Panc1 (cell line): Measurements from ENCODE around the gene MGA. TPM values are rescaled to one million over a fixed set of nuclear protein-coding genes. Genes with fewer than 3 reads are reported as not detected.

ENCODE experiments used
- ATAC-seq: fragments of 200-7000 bp; cut with Tn5 transposase; 2 replicates; pipeline ENCODE4 v1.9.1; 2020; ENCODE audit warnings: mild to moderate bottlenecking, moderate library complexity
- BruUV-seq: library from RNA; stranded (reverse); fragments of 400-500 nt; replicated peaks from 2 replicates; lab custom pipeline; 2021; lab: Mats Ljungman, UMichigan
- CTCF ChIA-PET: fragments of 300-600 bp; sonication (Branson Sonifier 250); formaldehyde crosslinking; loops from one replicate; lab custom pipeline; 2022; ENCODE audit warnings: antibody characterized with exemption; lab: Charles Lee
- POLR2A ChIA-PET: fragments of 300-600 bp; sonication (Branson Sonifier 250); formaldehyde crosslinking; loops from one replicate; lab custom pipeline; 2022; ENCODE audit warnings: antibody characterized with exemption; lab: Charles Lee
- DNase-seq: peaks from one replicate; pipeline ENCODE4 v3.0.0-alpha.2; 2010; ENCODE audit warnings: low read depth, low spot score
- H3K27ac ChIP-seq: 2 replicates; pipeline ENCODE4 v1.5.1; 2011; ENCODE audit warnings: mild to moderate bottlenecking, low read length, inconsistent platforms
- H3K27me3 ChIP-seq: fragments of 200-500 bp; sonication (Bioruptor generic); 2 replicates; pipeline ENCODE4 v1.6.0; 2014; ENCODE audit warnings: low read length, inconsistent platforms; ENCODE audit not compliant: control insufficient read depth, insufficient read depth
- H3K36me3 ChIP-seq: fragments of 200-500 bp; sonication (Bioruptor generic); 2 replicates; pipeline ENCODE4 v1.5.1; 2014; ENCODE audit warnings: inconsistent platforms, mild to moderate bottlenecking, low read length, moderate library complexity; ENCODE audit not compliant: control insufficient read depth, insufficient read depth
- H3K4me1 ChIP-seq: 2 replicates; pipeline ENCODE4 v1.5.1; 2011; ENCODE audit warnings: inconsistent platforms, mild to moderate bottlenecking, low read length, moderate library complexity; ENCODE audit not compliant: control insufficient read depth, insufficient read depth
- H3K4me3 ChIP-seq, 2 experiments: 2 replicates each; pipeline ENCODE4 v1.5.1; 2011 to 2012; ENCODE audit warnings: low read depth in 2 of 2, low read length in 2 of 2, mild to moderate bottlenecking in 2 of 2, inconsistent platforms in 1 of 2, moderate library complexity in 1 of 2
- H3K9me3 ChIP-seq: fragments of 200-500 bp; sonication (Bioruptor generic); 2 replicates; pipeline ENCODE4 v1.5.1; 2014; ENCODE audit warnings: low read depth, mild to moderate bottlenecking, inconsistent platforms, low read length, moderate library complexity; ENCODE audit not compliant: control insufficient read depth, insufficient read depth
- POLR2AphosphoS5 ChIP-seq: IDR thresholded peaks from 2 replicates; pipeline ENCODE4 v1.6.1; 2012; ENCODE audit warnings: mild to moderate bottlenecking, low read depth, low read length, moderate library complexity
- REST ChIP-seq, 2 experiments: IDR thresholded peaks; 2 replicates each; pipeline ENCODE4 v1.6.1; 2011 to 2012; ENCODE audit warnings: low read depth in 2 of 2, control low read depth in 1 of 2, low read length in 1 of 2, mild to moderate bottlenecking in 1 of 2, moderate library complexity in 1 of 2; ENCODE audit not compliant: insufficient read depth in 1 of 2
- SIN3A ChIP-seq: IDR thresholded peaks from 2 replicates; pipeline ENCODE4 v1.6.1; 2012; ENCODE audit warnings: low read depth, mild to moderate bottlenecking, low read length, moderate library complexity, borderline replicate concordance; ENCODE audit not compliant: insufficient read depth
- TCF7L2 ChIP-seq: IDR thresholded peaks from 2 replicates; pipeline ENCODE4 v1.6.1; 2011; ENCODE audit warnings: mild to moderate bottlenecking, low read depth, low read length, inconsistent platforms
- in situ Hi-C: cut with HindIII; loops from 2 replicates; pipeline ENCODE4 v1.10.0; 2016; ENCODE audit warnings: low sequenced_read_pairs, low pct_unique_long_range_greater_than_20kb
- intact Hi-C: fragments of 100-400 bp; cut with micrococcal nuclease; formaldehyde crosslinking; loops from one replicate; pipeline ENCODE4 v1.10.0; 2022; ENCODE audit not compliant: unreplicated experiment
- total RNA-seq: library from RNA; stranded (reverse); gene quantifications from one replicate; pipeline ENCODE4 v1.2.1, GENCODE V29; 2021; ENCODE audit not compliant: unreplicated experiment
- TF ChIP-seq, protein P1 (sequence below): fragments of 450-650 bp; IDR thresholded peaks from 2 replicates; pipeline ENCODE4 v1.5.1; 2017; ENCODE audit warnings: mild to moderate bottlenecking

MGA gene
- total RNA-seq, 1 experiment from 2014 or later, result 43.6 TPM

DNA sequence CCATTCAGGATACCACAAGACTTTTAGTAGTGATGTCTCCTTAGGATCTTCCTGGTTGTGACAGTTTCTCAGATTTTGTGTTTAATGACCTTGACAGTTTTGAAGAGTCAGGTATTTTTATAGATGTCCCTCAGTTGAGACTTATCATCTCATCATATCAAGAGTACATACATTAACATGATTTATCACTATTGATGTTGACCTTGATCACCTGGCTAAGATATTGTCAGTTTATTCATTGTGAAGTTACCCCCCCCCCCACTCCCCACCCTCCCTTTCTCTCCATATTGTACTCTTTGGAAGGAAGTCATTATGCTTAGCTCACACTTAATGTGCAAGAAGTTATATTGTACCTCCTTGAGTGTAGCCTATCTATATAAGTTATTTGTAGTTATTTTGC is 42.9 kb downstream of the MGA start:
- Histone ChIP-seq H3K36me3 (peaks cover 7% of the 10 kb centered on the region; the same call in 1 of the 2 replicates), H3K4me1 (peaks cover 5% of the 10 kb centered on the region; the same call in 1 of the 2 replicates), H3K27ac (no peak overlapping the region), H3K4me3 (no peak overlapping the region), H3K27me3 (no peaks in the 10 kb centered on the region), H3K9me3 (no peaks in the 10 kb centered on the region)
- ChIA-PET POLR2A (interaction anchor here (0.5 kb wide), 1 partner anchor 282 kb away, joined by 5 read pairs; no protein-coding TSS in a partner anchor), CTCF (no interaction called here)
- no peak for DNase-seq
- in situ Hi-C loops (no loop called here), intact Hi-C loops (no loop called here)
- no TSS peak for BruUV-seq
- ATAC-seq, result no peak
- TF ChIP-seq REST (IDR thresholded peaks at IDR 0.05; ENCODE audit: insufficient read depth in 1 of 2, low read depth in 2 of 2, low read length in 1 of 2) (no peak), POLR2AphosphoS5 (no peak), SIN3A (no peak), TCF7L2 (no peak)

DNA sequence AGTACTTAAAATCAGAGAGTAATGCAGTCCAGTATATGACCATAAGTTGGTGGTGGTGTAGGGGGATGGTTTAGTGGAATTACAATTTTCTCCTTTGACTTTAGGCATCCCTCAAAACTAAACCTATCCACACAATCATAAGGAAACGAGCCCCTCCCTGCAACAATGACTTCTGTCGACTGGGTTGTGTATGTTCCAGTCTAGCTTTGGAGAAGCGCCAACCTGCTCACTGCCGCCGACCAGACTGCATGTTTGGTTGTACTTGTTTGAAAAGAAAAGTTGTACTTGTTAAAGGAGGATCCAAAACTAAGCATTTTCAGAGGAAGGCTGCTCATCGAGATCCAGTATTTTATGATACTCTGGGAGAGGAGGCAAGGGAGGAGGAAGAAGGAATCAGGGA is 52.8 kb downstream of the MGA start:
- ATAC-seq, result no peak
- no peak overlapping the region for H3K4me3 ChIP-seq
- POLR2A ChIA-PET, result no interaction called here
- in situ Hi-C loops, result no loop called here
- intact Hi-C loops, result no loop called here
- no peaks in the 10 kb centered on the region for H3K4me1 ChIP-seq
- H3K36me3 ChIP-seq, result peaks cover 13% of the 10 kb centered on the region
- H3K27me3 ChIP-seq, result no peaks in the 10 kb centered on the region
- DNase-seq, result no peak
- H3K27ac ChIP-seq, result no peak overlapping the region
- CTCF ChIA-PET, result no interaction called here
- no TSS peak for BruUV-seq
- no peak for TF ChIP-seq REST (IDR thresholded peaks at IDR 0.05; ENCODE audit: insufficient read depth in 1 of 2, low read depth in 2 of 2, low read length in 1 of 2)
- no peak for TF ChIP-seq POLR2AphosphoS5
- no peaks in the 10 kb centered on the region for H3K9me3 ChIP-seq

DNA sequence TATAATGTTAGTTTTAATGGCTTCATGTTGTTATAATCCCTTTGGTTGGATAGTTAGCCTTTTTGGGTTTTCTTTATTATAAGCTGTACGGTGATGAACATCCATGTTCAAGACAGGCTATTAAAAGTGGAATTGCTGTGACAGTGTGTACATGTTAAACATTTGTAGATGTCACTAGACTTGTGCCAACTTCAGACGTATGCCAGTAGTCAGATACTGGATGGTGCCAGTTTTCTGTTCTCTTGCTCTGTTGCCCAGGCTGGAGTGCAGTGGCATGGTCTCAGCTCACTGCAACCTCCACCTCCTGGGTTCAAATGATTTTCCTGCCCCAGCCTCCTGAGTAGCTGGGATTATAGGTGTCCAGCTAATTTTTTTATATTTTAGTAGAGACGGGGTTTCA is 54.1 kb downstream of the MGA start:
- CTCF ChIA-PET, result interaction anchor here (0.6 kb wide), 1 partner anchor 18 kb away, joined by 3 read pairs; no protein-coding TSS in a partner anchor
- Histone ChIP-seq H3K4me1 (no peaks in the 10 kb centered on the region), H3K27me3 (no peaks in the 10 kb centered on the region), H3K27ac (no peak overlapping the region), H3K36me3 (peaks cover 13% of the 10 kb centered on the region), H3K9me3 (no peaks in the 10 kb centered on the region), H3K4me3 (no peak overlapping the region)
- ATAC-seq, result no peak
- intact Hi-C loops, result no loop called here
- POLR2A ChIA-PET, result interaction anchor here (1.1 kb wide), 1 partner anchor 33 kb away, joined by 4 read pairs; no protein-coding TSS in a partner anchor
- TF ChIP-seq SIN3A, result no peak
- no peak for TF ChIP-seq TCF7L2
- TF ChIP-seq REST (IDR thresholded peaks at IDR 0.05; ENCODE audit: insufficient read depth in 1 of 2, low read depth in 2 of 2, low read length in 1 of 2), result no peak
- TF ChIP-seq POLR2AphosphoS5, result no peak
- TF ChIP-seq, protein P1, sequence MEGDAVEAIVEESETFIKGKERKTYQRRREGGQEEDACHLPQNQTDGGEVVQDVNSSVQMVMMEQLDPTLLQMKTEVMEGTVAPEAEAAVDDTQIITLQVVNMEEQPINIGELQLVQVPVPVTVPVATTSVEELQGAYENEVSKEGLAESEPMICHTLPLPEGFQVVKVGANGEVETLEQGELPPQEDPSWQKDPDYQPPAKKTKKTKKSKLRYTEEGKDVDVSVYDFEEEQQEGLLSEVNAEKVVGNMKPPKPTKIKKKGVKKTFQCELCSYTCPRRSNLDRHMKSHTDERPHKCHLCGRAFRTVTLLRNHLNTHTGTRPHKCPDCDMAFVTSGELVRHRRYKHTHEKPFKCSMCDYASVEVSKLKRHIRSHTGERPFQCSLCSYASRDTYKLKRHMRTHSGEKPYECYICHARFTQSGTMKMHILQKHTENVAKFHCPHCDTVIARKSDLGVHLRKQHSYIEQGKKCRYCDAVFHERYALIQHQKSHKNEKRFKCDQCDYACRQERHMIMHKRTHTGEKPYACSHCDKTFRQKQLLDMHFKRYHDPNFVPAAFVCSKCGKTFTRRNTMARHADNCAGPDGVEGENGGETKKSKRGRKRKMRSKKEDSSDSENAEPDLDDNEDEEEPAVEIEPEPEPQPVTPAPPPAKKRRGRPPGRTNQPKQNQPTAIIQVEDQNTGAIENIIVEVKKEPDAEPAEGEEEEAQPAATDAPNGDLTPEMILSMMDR, result no peak
- DNase-seq, result no peak
- TSS peak; percentile 34 for BruUV-seq
- in situ Hi-C loops, result no loop called here
